ENCODE measurements around the gene SMOC1. TPM values are rescaled to one million over a fixed set of nuclear protein-coding genes. Genes with fewer than 3 reads are reported as not detected.

SMOC1 gene
- total and polyA plus RNA-seq, 9 of the 15 experiments (the other 6 are each of a cell fraction or from before 2014, with no cell fraction given), result 0.04 TPM; not detected in 8

DNA sequence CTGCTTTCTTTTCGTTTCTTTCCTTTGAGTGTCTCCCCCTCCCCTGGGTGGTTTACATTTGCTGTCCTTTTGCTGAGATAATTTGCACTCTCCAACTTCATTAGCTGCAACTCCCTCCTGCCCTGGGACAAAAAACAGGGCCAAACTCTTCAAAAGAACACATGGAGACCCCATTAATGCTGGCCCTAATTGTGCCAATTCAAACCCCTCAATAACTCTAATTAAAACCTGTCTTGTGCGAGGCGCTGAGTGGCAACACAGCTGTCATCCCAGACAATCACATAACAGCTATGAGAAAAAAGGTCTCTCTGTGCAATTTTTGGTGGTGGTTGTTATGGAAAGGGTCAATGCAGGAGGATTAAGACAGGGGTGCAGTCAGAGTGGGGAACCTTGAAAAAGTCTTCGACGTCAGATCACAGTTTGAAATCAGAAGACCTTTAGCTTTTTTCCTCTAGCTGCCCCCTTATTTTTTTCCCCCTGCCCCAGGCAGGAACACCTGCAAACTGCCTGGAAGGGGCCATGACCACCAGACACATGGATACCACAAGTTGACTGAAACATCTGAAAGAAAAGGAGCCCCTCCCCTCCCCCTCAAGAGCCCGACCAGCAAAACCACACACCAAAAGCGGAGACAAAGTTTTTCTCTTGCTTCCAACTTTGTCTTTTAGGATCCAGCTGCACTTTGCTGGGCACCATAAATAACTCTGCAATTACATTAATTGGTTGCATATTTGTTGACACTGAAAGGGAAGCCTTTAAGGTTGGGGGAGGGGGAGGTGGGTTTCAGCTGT is 26.5 kb upstream of the SMOC1 start (continued):
- TF ChIP-seq, protein P1, sequence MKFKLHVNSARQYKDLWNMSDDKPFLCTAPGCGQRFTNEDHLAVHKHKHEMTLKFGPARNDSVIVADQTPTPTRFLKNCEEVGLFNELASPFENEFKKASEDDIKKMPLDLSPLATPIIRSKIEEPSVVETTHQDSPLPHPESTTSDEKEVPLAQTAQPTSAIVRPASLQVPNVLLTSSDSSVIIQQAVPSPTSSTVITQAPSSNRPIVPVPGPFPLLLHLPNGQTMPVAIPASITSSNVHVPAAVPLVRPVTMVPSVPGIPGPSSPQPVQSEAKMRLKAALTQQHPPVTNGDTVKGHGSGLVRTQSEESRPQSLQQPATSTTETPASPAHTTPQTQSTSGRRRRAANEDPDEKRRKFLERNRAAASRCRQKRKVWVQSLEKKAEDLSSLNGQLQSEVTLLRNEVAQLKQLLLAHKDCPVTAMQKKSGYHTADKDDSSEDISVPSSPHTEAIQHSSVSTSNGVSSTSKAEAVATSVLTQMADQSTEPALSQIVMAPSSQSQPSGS (CRISPR knock-in tag; IDR thresholded peaks at IDR 0.05), result no peak
- TF ChIP-seq ZNF24 (IDR thresholded peaks at IDR 0.05), result no peak
- TF ChIP-seq HMG20A (CRISPR knock-in tag; conservative IDR thresholded peaks at IDR 0.05), result no peak
- TF ChIP-seq, protein P2, sequence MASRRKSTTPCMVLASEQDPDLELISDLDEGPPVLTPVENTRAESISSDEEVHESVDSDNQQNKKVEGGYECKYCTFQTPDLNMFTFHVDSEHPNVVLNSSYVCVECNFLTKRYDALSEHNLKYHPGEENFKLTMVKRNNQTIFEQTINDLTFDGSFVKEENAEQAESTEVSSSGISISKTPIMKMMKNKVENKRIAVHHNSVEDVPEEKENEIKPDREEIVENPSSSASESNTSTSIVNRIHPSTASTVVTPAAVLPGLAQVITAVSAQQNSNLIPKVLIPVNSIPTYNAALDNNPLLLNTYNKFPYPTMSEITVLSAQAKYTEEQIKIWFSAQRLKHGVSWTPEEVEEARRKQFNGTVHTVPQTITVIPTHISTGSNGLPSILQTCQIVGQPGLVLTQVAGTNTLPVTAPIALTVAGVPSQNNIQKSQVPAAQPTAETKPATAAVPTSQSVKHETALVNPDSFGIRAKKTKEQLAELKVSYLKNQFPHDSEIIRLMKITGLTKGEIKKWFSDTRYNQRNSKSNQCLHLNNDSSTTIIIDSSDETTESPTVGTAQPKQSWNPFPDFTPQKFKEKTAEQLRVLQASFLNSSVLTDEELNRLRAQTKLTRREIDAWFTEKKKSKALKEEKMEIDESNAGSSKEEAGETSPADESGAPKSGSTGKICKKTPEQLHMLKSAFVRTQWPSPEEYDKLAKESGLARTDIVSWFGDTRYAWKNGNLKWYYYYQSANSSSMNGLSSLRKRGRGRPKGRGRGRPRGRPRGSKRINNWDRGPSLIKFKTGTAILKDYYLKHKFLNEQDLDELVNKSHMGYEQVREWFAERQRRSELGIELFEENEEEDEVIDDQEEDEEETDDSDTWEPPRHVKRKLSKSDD (conservative IDR thresholded peaks at IDR 0.05; ENCODE audit: low read length), result no peak
- TF ChIP-seq PURB (CRISPR knock-in tag; IDR thresholded peaks at IDR 0.05; ENCODE audit: low read depth), result no peak
- no peak for TF ChIP-seq ZNF766 (CRISPR knock-in tag; conservative IDR thresholded peaks at IDR 0.05)
- no peak for TF ChIP-seq ZNF57 (CRISPR knock-in tag; IDR thresholded peaks at IDR 0.05)
- TF ChIP-seq, protein P3, sequence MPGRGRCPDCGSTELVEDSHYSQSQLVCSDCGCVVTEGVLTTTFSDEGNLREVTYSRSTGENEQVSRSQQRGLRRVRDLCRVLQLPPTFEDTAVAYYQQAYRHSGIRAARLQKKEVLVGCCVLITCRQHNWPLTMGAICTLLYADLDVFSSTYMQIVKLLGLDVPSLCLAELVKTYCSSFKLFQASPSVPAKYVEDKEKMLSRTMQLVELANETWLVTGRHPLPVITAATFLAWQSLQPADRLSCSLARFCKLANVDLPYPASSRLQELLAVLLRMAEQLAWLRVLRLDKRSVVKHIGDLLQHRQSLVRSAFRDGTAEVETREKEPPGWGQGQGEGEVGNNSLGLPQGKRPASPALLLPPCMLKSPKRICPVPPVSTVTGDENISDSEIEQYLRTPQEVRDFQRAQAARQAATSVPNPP (IDR thresholded peaks at IDR 0.05; ENCODE audit: borderline replicate concordance, insufficient read depth, insufficient read length), result no peak
